ENCODE measurements around the gene METTL2B. TPM values are rescaled to one million over a fixed set of nuclear protein-coding genes. Genes with fewer than 3 reads are reported as not detected.

METTL2B gene
- total RNA-seq, 1 experiment from 2014 or later: 40.4 TPM

DNA sequence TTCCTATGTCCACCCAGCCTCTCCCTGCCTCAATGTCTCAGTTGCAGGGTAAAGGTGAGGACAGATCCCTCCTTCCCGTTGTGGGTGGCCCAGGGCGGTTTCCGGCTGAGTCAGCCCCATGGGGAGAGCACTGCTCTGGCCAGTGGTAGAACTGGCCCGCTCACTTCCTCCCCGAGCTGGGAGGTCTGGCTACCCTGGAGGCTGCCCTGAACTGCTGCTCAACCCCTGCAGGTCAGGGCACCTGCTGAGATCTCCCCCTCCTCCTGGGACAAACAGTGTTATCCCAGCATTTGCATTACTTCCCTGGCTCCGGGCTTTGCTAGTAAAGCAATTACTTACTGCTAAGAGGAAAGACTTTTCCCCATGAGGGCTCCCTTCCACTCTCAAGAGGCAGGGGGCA is 45.3 kb upstream of the METTL2B start:
- ChIA-PET POLR2A (no interaction called here), CTCF (interaction anchor here (0.5 to 3.5 kb wide), 4 partner anchors 28 to 235 kb away, joined by 3 to 21 read pairs (median 8); no protein-coding TSS in a partner anchor)
- TF ChIP-seq, protein P1, sequence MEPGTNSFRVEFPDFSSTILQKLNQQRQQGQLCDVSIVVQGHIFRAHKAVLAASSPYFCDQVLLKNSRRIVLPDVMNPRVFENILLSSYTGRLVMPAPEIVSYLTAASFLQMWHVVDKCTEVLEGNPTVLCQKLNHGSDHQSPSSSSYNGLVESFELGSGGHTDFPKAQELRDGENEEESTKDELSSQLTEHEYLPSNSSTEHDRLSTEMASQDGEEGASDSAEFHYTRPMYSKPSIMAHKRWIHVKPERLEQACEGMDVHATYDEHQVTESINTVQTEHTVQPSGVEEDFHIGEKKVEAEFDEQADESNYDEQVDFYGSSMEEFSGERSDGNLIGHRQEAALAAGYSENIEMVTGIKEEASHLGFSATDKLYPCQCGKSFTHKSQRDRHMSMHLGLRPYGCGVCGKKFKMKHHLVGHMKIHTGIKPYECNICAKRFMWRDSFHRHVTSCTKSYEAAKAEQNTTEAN (CRISPR knock-in tag; IDR thresholded peaks at IDR 0.05): no peak
- TF ChIP-seq RELA (CRISPR knock-in tag; IDR thresholded peaks at IDR 0.05; ENCODE audit: borderline replicate concordance) (no peak), ZNF423 (CRISPR knock-in tag; IDR thresholded peaks at IDR 0.05) (peak; percentile 81), ZNF121 (CRISPR knock-in tag; IDR thresholded peaks at IDR 0.05) (peak; percentile 96)
- TF ChIP-seq, protein P2, sequence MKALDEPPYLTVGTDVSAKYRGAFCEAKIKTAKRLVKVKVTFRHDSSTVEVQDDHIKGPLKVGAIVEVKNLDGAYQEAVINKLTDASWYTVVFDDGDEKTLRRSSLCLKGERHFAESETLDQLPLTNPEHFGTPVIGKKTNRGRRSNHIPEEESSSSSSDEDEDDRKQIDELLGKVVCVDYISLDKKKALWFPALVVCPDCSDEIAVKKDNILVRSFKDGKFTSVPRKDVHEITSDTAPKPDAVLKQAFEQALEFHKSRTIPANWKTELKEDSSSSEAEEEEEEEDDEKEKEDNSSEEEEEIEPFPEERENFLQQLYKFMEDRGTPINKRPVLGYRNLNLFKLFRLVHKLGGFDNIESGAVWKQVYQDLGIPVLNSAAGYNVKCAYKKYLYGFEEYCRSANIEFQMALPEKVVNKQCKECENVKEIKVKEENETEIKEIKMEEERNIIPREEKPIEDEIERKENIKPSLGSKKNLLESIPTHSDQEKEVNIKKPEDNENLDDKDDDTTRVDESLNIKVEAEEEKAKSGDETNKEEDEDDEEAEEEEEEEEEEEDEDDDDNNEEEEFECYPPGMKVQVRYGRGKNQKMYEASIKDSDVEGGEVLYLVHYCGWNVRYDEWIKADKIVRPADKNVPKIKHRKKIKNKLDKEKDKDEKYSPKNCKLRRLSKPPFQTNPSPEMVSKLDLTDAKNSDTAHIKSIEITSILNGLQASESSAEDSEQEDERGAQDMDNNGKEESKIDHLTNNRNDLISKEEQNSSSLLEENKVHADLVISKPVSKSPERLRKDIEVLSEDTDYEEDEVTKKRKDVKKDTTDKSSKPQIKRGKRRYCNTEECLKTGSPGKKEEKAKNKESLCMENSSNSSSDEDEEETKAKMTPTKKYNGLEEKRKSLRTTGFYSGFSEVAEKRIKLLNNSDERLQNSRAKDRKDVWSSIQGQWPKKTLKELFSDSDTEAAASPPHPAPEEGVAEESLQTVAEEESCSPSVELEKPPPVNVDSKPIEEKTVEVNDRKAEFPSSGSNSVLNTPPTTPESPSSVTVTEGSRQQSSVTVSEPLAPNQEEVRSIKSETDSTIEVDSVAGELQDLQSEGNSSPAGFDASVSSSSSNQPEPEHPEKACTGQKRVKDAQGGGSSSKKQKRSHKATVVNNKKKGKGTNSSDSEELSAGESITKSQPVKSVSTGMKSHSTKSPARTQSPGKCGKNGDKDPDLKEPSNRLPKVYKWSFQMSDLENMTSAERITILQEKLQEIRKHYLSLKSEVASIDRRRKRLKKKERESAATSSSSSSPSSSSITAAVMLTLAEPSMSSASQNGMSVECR (CRISPR knock-in tag; IDR thresholded peaks at IDR 0.05; ENCODE audit: borderline replicate concordance): no peak
- TF ChIP-seq, protein P3, sequence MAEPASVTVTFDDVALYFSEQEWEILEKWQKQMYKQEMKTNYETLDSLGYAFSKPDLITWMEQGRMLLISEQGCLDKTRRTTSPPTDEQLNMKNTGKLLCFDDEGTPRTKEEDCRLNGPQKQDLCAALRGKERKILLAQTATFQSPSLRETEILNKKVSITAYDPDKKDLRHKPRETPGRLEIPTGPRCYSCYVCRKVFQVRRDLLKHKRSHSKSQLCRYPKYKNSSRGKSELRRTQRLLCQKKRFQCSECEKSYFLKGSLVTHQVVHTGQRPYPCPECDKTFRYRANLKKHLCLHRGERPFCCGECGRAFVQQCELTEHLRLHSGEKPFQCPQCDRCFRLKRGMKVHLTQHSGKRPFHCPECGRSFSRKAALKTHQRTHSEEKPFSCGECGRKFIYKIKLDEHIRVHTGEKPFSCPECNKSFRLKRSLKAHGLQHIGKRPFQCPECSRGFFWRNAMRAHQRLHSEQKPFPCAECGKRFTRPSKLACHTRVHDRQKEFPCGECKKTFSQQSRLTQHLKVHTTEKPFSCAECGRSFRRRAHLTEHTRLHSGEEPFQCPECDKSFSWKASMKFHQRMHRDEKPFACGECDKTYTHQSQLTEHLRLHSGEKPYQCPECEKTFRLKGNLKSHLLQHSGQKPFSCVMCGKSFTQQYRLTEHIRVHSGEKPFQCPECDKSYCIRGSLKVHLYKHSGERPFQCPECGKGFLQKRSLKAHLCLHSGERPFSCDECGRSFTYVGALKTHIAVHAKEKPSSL (CRISPR knock-in tag; conservative IDR thresholded peaks at IDR 0.05): no peak
- TF ChIP-seq, protein P4, sequence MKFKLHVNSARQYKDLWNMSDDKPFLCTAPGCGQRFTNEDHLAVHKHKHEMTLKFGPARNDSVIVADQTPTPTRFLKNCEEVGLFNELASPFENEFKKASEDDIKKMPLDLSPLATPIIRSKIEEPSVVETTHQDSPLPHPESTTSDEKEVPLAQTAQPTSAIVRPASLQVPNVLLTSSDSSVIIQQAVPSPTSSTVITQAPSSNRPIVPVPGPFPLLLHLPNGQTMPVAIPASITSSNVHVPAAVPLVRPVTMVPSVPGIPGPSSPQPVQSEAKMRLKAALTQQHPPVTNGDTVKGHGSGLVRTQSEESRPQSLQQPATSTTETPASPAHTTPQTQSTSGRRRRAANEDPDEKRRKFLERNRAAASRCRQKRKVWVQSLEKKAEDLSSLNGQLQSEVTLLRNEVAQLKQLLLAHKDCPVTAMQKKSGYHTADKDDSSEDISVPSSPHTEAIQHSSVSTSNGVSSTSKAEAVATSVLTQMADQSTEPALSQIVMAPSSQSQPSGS (CRISPR knock-in tag; IDR thresholded peaks at IDR 0.05; ENCODE audit: borderline replicate concordance, low read depth): no peak
- Mint-ChIP-seq H3K4me1 (peaks cover 30% of the 10 kb centered on the region), H3K27ac (no peak overlapping the region), H3K36me3 (no peaks in the 10 kb centered on the region), H3K4me3 (no peak overlapping the region), H3K27me3 (ENCODE audit: low read depth) (no peaks in the 10 kb centered on the region), H3K9me3 (no peaks in the 10 kb centered on the region)
- ATAC-seq (peak; percentile 70), DNase-seq (ENCODE audit: low spot score) (peak; percentile 43)

DNA sequence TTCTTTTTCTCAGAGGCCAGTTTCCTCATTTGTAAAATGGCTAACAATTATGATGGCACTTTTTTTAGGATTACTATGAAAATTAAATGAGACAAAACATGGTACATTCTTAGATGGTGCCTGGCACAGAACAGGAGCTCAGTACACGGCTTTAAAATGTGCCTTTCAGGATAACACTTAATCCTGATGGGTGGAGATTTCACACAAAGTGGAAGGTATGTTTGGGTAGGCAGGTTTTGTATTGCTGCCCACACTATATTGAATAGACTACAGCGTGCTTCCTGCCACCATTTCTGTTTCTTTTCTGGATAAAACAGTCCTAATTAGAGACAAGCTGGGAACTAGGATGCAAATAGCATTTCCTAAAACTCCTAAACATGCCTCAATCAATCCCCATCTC is 44.8 kb upstream of the METTL2B start:
- POLR2A ChIA-PET: no interaction called here
- no peak for ATAC-seq
- Mint-ChIP-seq H3K4me1 (peaks cover 30% of the 10 kb centered on the region), H3K27ac (no peak overlapping the region), H3K27me3 (ENCODE audit: low read depth) (no peaks in the 10 kb centered on the region), H3K4me3 (no peak overlapping the region), H3K9me3 (no peaks in the 10 kb centered on the region), H3K36me3 (no peaks in the 10 kb centered on the region)
- TF ChIP-seq, protein P5, sequence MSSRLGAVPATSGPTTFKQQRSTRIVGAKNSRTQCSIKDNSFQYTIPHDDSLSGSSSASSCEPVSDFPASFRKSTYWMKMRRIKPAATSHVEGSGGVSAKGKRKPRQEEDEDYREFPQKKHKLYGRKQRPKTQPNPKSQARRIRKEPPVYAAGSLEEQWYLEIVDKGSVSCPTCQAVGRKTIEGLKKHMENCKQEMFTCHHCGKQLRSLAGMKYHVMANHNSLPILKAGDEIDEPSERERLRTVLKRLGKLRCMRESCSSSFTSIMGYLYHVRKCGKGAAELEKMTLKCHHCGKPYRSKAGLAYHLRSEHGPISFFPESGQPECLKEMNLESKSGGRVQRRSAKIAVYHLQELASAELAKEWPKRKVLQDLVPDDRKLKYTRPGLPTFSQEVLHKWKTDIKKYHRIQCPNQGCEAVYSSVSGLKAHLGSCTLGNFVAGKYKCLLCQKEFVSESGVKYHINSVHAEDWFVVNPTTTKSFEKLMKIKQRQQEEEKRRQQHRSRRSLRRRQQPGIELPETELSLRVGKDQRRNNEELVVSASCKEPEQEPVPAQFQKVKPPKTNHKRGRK (CRISPR knock-in tag; IDR thresholded peaks at IDR 0.05; ENCODE audit: borderline replicate concordance): no peak
- TF ChIP-seq, protein P6, sequence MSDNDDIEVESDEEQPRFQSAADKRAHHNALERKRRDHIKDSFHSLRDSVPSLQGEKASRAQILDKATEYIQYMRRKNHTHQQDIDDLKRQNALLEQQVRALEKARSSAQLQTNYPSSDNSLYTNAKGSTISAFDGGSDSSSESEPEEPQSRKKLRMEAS (CRISPR knock-in tag; IDR thresholded peaks at IDR 0.05): no peak
- TF ChIP-seq PRRX2 (CRISPR knock-in tag; IDR thresholded peaks at IDR 0.05) (no peak), NR1H2 (CRISPR knock-in tag; IDR thresholded peaks at IDR 0.05) (no peak), TEAD4 (CRISPR knock-in tag; IDR thresholded peaks at IDR 0.05) (no peak)
- no peak for DNase-seq (ENCODE audit: low spot score)
- CTCF ChIA-PET: interaction anchor here (0.5 to 3.5 kb wide), 5 partner anchors 10 to 234 kb away, joined by 3 to 21 read pairs (median 4); no protein-coding TSS in a partner anchor
